GM12872 (cell line): ENCODE measurements around the gene SMIM38.

Source experiments
- TF ChIP-seq, protein P1 (sequence below): IDR thresholded peaks from 3 replicates; pipeline ENCODE4 v1.5.1; 2011; ENCODE audit warnings: low read depth, mild to moderate bottlenecking, low read length, moderate library complexity; ENCODE audit not compliant: insufficient read depth

The SMIM38 gene

DNA sequence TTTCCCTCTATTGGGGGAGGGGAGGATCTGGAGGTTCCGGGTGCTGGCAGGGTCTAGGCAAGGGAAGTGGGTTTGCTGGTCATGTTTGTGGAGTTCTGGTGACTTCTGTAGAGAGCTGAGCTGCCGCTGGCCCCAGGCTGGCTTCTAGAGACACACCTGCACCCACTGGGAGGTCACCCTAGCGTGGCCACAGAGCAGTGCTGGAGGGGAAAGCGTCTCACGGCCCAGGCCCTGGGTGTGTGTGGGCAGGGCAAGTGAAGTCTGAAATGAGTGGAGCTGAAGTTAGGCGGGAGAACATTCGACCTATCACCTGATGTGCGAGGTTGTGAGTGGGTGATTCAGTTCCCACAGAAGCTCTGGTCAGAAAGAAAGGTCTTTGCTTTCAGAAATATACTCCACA is 27.9 kb downstream of the SMIM38 start:
- TF ChIP-seq, protein P1, sequence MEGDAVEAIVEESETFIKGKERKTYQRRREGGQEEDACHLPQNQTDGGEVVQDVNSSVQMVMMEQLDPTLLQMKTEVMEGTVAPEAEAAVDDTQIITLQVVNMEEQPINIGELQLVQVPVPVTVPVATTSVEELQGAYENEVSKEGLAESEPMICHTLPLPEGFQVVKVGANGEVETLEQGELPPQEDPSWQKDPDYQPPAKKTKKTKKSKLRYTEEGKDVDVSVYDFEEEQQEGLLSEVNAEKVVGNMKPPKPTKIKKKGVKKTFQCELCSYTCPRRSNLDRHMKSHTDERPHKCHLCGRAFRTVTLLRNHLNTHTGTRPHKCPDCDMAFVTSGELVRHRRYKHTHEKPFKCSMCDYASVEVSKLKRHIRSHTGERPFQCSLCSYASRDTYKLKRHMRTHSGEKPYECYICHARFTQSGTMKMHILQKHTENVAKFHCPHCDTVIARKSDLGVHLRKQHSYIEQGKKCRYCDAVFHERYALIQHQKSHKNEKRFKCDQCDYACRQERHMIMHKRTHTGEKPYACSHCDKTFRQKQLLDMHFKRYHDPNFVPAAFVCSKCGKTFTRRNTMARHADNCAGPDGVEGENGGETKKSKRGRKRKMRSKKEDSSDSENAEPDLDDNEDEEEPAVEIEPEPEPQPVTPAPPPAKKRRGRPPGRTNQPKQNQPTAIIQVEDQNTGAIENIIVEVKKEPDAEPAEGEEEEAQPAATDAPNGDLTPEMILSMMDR, result no peak

DNA sequence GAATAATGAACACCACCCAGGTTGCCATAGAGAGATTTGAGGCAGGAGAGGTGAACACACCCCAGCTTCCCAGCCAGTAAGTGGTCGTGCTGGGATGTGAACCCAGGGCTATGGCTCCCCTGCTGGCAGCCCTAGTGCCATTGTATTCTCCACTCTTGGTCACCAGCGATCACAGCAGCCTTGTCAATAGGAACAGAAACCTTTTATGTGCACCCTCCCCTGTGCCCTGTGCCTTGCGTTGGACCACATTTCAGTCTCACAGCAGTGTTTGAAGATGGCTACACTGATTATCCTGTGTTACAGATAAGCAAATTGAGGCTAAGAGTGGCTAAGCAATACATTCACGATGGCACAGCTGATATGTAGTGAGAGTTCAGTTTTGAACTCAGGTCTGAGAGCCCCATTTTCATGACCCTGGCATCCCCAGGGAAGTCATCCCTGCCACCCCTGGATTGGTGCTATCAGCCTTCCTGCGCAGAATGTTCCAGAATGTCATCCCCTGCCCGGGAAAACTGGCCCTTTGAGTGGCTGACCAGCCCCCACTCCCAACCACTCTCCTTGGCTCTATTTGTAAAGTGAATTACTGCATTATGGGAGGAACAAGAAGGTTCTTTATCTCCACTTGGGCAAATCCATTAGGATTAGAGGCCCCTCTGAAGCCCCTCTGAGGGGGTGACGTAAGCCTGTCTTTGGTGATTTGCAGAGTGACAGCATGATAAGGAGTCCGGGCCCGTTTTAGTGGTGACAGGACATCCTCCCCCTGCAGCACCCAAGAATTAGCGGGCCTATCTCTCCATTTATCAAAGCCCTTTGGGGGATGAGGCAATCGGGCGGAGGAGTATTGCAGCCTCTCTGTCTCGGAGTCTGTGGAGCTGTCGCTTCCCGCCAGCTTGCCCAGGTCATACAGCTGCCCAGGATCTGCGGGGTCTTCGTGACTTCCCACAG is 30.9 kb downstream of the SMIM38 start:
- TF ChIP-seq, protein P1, result no peak

DNA sequence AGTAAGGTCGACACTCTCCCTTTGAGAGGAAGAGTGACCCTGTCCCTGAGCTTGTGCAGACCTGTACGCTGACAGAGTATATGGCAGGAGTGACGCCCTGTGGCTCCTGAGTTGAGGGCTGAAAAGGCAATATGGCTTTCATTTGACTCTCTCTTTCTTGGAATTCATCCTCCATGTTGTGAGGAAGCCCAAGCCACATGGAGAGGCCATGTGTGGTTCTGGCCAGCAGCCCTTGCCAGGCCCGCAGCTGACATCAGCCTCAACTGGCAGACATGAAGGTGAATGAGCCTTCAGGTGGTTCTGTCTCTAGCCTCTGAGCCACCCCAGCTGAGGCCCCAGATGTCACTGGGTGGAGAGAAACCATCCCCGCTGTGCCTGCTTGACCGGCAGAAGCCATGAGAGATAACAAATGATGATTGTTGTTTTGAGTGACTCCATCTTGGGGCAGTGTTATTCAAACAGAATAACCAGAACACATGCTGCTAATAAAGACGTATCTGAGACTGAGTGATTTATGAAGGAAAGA is 31.9 kb downstream of the SMIM38 start:
- TF ChIP-seq, protein P1, result no peak

DNA sequence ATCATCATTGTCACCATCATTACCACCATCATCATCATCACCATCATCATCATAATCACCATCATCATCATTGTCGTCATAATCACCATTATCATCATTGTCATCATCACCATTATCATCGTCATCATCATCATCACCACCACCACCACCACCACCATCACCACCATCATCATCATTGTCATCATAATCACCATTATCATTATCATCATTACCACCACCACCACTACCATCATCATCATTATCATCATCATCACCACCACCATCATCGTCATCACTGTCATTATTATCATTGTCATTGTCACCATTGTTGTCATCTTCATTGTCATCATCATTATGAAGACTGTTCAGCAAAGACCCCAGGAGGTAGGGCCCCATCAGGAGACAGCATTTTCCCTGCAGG is 33.3 kb downstream of the SMIM38 start:
- TF ChIP-seq, protein P1, result no peak

DNA sequence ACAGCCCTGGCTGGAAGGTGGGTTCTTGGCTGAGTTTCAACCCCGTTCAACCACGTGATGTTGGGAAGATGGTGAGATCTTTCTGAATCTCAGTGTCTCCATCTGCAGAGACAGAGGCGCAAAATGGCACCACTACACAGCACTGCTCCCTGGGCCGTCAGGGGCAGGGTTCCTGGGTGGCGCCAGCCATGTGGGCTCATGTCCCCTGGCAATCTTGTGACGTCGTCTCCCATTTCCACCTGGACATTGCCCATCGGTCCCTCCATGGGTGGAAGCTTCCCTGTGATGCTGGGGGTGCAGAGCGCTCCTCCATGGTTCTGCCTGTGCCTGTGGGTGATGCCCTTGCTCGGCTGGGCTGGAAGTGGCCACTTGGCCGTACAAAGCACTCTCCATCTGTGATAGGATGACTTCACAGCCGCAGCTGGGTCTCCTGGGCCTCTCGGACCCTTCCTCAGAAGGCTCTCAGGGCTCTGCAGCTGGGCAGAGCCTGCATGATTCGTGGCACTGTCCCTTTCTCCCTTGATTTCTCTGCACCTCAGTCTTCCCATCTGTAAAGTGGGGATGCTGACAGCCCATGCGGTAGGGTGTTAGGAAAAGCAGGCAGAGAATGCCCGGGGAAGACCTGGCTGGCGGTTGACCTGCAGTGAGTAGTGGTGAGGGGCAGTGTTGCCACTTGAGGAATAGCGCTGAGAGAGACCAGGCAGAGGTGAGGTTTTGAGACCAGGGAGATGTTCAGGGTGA is 35.2 kb downstream of the SMIM38 start:
- TF ChIP-seq, protein P1, result no peak

DNA sequence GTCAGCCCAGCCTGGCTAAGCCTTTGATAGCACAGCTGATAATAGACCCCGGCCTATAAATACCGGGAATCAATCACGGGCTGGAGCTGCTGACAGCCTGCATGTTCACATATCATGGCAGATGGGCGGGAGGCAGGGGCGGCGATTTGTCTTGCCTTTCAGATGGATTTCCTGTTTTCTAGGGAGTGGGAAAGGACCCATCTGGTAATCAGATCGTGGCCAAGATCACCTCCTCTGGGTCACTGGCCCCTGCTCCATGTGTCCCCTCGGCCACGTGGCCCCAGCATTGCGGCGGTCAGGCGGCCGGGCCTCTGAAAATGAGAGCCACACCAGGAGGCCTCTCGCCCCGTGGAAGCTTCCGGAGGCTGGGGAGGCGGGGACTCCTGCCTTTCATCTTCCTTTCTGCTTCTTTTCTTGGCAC is 36.6 kb downstream of the SMIM38 start:
- TF ChIP-seq, protein P1, result no peak

DNA sequence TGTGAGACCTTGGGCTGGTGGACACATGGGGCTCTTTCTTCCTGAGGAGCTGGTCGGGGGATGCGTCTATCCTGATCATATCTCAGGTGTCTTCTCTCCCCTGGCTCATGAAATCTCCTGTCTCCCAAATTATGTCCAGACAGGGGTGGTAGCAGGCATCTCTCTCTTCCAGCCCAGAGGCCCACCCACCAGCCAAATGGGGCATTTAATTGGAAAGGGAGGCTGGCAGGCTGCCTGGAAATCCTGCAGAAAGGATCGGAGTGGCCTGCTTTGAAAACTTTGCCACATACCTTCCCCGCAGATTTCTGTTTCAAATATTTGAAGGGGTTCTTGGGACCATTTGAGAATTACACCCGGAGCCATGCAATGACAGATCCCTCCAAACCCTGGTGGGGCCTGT is 37.4 kb downstream of the SMIM38 start:
- TF ChIP-seq, protein P1, result no peak
